GM23338 (cell line): Measurements from ENCODE around the gene CDC42BPA. TPM values are rescaled to one million over a fixed set of nuclear protein-coding genes. Genes with fewer than 3 reads are reported as not detected.
A peak's percentile ranks its signal among the peaks of the same experiment; 100 is the strongest.

Experiments used
- ATAC-seq: fragments of 200-7000 bp; cut with Tn5 transposase; 3 replicates; pipeline ENCODE4 v1.9.1; 2020
- DNase-seq: peaks from one replicate; pipeline ENCODE4 v3.0.0-alpha.2; 2015; ENCODE audit warnings: low spot score
- H2AFZ ChIP-seq: fragments of 200-600 bp; sonication (generic); 2 replicates; pipeline ENCODE4 v1.8.0; 2016; ENCODE audit warnings: antibody characterized with exemption, mild to moderate bottlenecking, moderate library complexity
- H3F3A ChIP-seq: fragments of 200-600 bp; sonication (generic); replicated peaks from 2 replicates; pipeline ENCODE4 v1.8.0; 2017; ENCODE audit warnings: antibody characterized with exemption, mixed run types, low read depth
- H3K27ac ChIP-seq: fragments of 200-600 bp; sonication (generic); 2 replicates; pipeline ENCODE4 v1.6.1; 2016; ENCODE audit warnings: low read depth
- H3K27me3 ChIP-seq: fragments of 200-600 bp; sonication (generic); 2 replicates; pipeline ENCODE4 v1.8.0; 2016; ENCODE audit warnings: mild to moderate bottlenecking, mixed run types, moderate library complexity; ENCODE audit not compliant: insufficient read depth
- H3K36me3 ChIP-seq: fragments of 200-600 bp; sonication (generic); 2 replicates; pipeline ENCODE4 v1.8.0; 2016; ENCODE audit warnings: mild to moderate bottlenecking; ENCODE audit not compliant: insufficient read depth
- H3K4me1 ChIP-seq: fragments of 200-600 bp; sonication (generic); 2 replicates; pipeline ENCODE4 v1.8.0; 2016; ENCODE audit warnings: mild to moderate bottlenecking, moderate library complexity; ENCODE audit not compliant: insufficient read depth
- H3K4me2 ChIP-seq: fragments of 200-600 bp; sonication (generic); 2 replicates; pipeline ENCODE4 v1.7.1; 2017; ENCODE audit warnings: mixed run types
- H3K4me3 ChIP-seq: fragments of 200-600 bp; sonication (generic); 2 replicates; pipeline ENCODE4 v1.6.1; 2016; ENCODE audit warnings: mixed run types
- H3K79me2 ChIP-seq: fragments of 200-600 bp; sonication (generic); replicated peaks from 2 replicates; pipeline ENCODE4 v1.8.0; 2017; ENCODE audit warnings: mild to moderate bottlenecking; ENCODE audit not compliant: insufficient read depth
- H3K9me2 ChIP-seq: fragments of 200-600 bp; sonication (generic); 2 replicates; pipeline ENCODE4 v1.8.0; 2017; ENCODE audit not compliant: insufficient read depth
- H4K20me1 ChIP-seq: fragments of 200-600 bp; sonication (generic); replicated peaks from 2 replicates; pipeline ENCODE4 v1.8.0; 2017; ENCODE audit warnings: mild to moderate bottlenecking; ENCODE audit not compliant: insufficient read depth
- H3K27ac Mint-ChIP-seq: 2 replicates; pipeline ENCODE4 v1.8.0; 2020; ENCODE audit warnings: inconsistent platforms, mild to moderate bottlenecking, moderate library complexity, mixed read lengths
- H3K27me3 Mint-ChIP-seq: 3 replicates; pipeline ENCODE4 v1.8.0; 2022; ENCODE audit warnings: low read depth, mild to moderate bottlenecking, moderate library complexity, mixed read lengths, inconsistent platforms; ENCODE audit not compliant: insufficient read depth, poor library complexity
- H3K36me3 Mint-ChIP-seq: 3 replicates; pipeline ENCODE4 v1.8.0; 2021; ENCODE audit warnings: low read depth, mild to moderate bottlenecking, inconsistent platforms, moderate library complexity, mixed read lengths
- H3K4me1 Mint-ChIP-seq: 3 replicates; pipeline ENCODE4 v1.8.0; 2020; ENCODE audit warnings: mild to moderate bottlenecking, inconsistent platforms, mixed read lengths
- H3K4me3 Mint-ChIP-seq: 3 replicates; pipeline ENCODE4 v1.8.0; 2021; ENCODE audit warnings: moderate library complexity, mild to moderate bottlenecking, inconsistent platforms, mixed read lengths
- H3K9me3 Mint-ChIP-seq: 3 replicates; pipeline ENCODE4 v1.8.0; 2020; ENCODE audit warnings: moderate library complexity, mild to moderate bottlenecking, inconsistent platforms, mixed read lengths
- CTCF ChIP-seq, 2 experiments: fragments of 200-600 bp in 1 of 2; sonication (generic) in 1 of 2; conservative IDR thresholded peaks; 2 replicates each; pipeline versions ENCODE4 v1.5.1 to v1.6.1; 2016 to 2017; ENCODE audit warnings: antibody characterized with exemption in 2 of 2, low read depth in 2 of 2, mild to moderate bottlenecking in 2 of 2, moderate library complexity in 1 of 2
- EZH2 ChIP-seq: fragments of 200-600 bp; sonication (generic); IDR thresholded peaks from one replicate; pipeline ENCODE4 v1.8.0; 2017; ENCODE audit warnings: antibody characterized with exemption, mild to moderate bottlenecking, low read depth; ENCODE audit not compliant: unreplicated experiment
- NANOG ChIP-seq: IDR thresholded peaks from 2 replicates; pipeline ENCODE4 v1.6.1; 2016; ENCODE audit warnings: antibody characterized with exemption, borderline replicate concordance
- REST ChIP-seq: IDR thresholded peaks from one replicate; pipeline ENCODE4 v1.6.1; 2018; ENCODE audit warnings: antibody characterized with exemption; ENCODE audit not compliant: unreplicated experiment
- ZNF114 ChIP-seq: fragments of 250-450 bp; sonication (Bioruptor Pico); IDR thresholded peaks from 2 replicates; pipeline ENCODE4 v1.5.0; 2020; ENCODE audit warnings: mild to moderate bottlenecking, moderate library complexity
- ZNF331 ChIP-seq: fragments of 250-450 bp; sonication (Bioruptor Pico); IDR thresholded peaks from 2 replicates; pipeline ENCODE4 v1.5.0; 2020; ENCODE audit warnings: low read depth, mild to moderate bottlenecking, moderate library complexity
- ZNF462 ChIP-seq: fragments of 250-450 bp; sonication (Bioruptor Pico); IDR thresholded peaks from 2 replicates; pipeline ENCODE4 v1.5.0; 2020; ENCODE audit warnings: mild to moderate bottlenecking, moderate library complexity
- polyA plus RNA-seq: library from polyadenylated mRNA; unstranded; fragments of >200 nt; fragmentation: Nextera tagmentation; extraction: Ambion mirVana; gene quantifications from 2 replicates; pipeline ENCODE4 v1.2.1, GENCODE V29; 2016
- total RNA-seq: library from RNA; depleted of rRNA; stranded (reverse); fragments of >200 nt; shearing (Covaris generic); gene quantifications from 2 replicates; pipeline ENCODE4 v1.2.3, GENCODE V29; 2014

The CDC42BPA gene
- total and polyA plus RNA-seq, 2 experiments from 2014 or later = 17.7 to 40.1 TPM

DNA sequence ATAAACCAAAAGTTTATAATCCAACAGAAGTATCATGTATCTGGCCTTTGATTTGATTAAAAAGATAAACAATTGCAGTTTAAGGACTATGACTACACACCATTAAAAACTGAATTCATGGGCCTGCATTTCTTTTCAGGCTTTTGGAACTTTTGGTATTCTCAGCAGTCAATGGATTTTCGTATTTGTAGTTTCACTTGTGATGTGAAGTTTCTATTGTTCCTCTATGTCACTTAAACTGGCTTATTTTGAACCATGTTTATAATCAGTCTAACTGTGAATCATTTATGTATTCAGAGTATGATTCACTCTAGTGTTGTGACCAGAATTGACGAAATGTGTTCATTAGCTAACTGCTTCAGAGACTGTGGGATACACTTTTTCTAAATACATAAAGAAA, 245.3 kb downstream of the CDC42BPA start:
- Histone ChIP-seq H3F3A (no peaks in the 10 kb centered on the region), H3K27me3 (no peaks in the 10 kb centered on the region), H3K36me3 (no peaks in the 10 kb centered on the region), H3K4me3 (no peak overlapping the region), H3K4me2 (no peak overlapping the region), H3K79me2 (no peaks in the 10 kb centered on the region), H3K27ac (no peak overlapping the region), H3K9me2 (no peaks in the 10 kb centered on the region), H3K4me1 (peaks cover 15% of the 10 kb centered on the region; the same call in 1 of the 2 replicates), H2AFZ (no peak overlapping the region), H4K20me1 (no peaks in the 10 kb centered on the region)
- Mint-ChIP-seq H3K27ac (peak overlapping the region; percentile 43; the same call in 1 of the 2 replicates), H3K9me3 (no peaks in the 10 kb centered on the region), H3K4me1 (peaks cover 12% of the 10 kb centered on the region), H3K27me3 (no peaks in the 10 kb centered on the region), H3K36me3 (peaks cover 4% of the 10 kb centered on the region; the same call in 1 of the 3 replicates), H3K4me3 (no peak overlapping the region)
- DNase-seq (no peak), ATAC-seq (no peak)
- no peak for TF ChIP-seq NANOG
- no peak for TF ChIP-seq CTCF (conservative IDR thresholded peaks at IDR 0.05; ENCODE audit: low read depth in 2 of 2)
- TF ChIP-seq REST = no peak
- no peak for TF ChIP-seq ZNF114 (CRISPR knock-in tag)
- no peak for TF ChIP-seq ZNF462 (CRISPR knock-in tag)
- no peak for TF ChIP-seq ZNF331
- no peak for TF ChIP-seq EZH2
